Natural killer cell treated with Interleukin-12 subunit alpha and Interleukin-12 subunit beta and Interleukin-15 and Interleukin-18, amount 100 ng/mL, for 72 hours (primary cell): ENCODE results near the gene MAN2A1. TPM values are rescaled to one million over a fixed set of nuclear protein-coding genes. Genes with fewer than 3 reads are reported as not detected.

Experiments
- ATAC-seq, 2 donors: fragments of 150-1000 bp; cut with Tn5 transposase in 1 of 2; sonication (Bioruptor Pico), chemical (Tn5 transposase) in 1 of 2; 2 replicates each; pipeline ENCODE4 v1.10.0; 2021
- DNase-seq: peaks from one replicate; pipeline ENCODE4 v3.0.0; 2022; ENCODE audit warnings: low spot score
- H3K27ac Mint-ChIP-seq, 2 donors: 1 replicate in 1 of 2; 2 replicates in 1 of 2; pipeline ENCODE4 v1.8.0; 2022; ENCODE audit warnings: mixed read lengths in 2 of 2, mild to moderate bottlenecking in 1 of 2, moderate library complexity in 1 of 2
- H3K27me3 Mint-ChIP-seq, 2 donors: 1 replicate in 1 of 2; 2 replicates in 1 of 2; pipeline ENCODE4 v1.8.0; 2022; ENCODE audit warnings: mixed read lengths in 2 of 2
- H3K36me3 Mint-ChIP-seq: one replicate; pipeline ENCODE4 v1.8.0; 2022; ENCODE audit warnings: mixed read lengths
- H3K4me1 Mint-ChIP-seq, 2 donors: 1 replicate in 1 of 2; 2 replicates in 1 of 2; pipeline ENCODE4 v1.8.0; 2022; ENCODE audit warnings: low read depth in 2 of 2, mixed read lengths in 2 of 2, mild to moderate bottlenecking in 1 of 2
- H3K4me3 Mint-ChIP-seq: one replicate; pipeline ENCODE4 v1.8.0; 2022; ENCODE audit warnings: mixed read lengths
- H3K9me3 Mint-ChIP-seq: 2 replicates; pipeline ENCODE4 v1.8.0; 2022; ENCODE audit warnings: mixed read lengths
- total RNA-seq, 2 donors: library from RNA; stranded (reverse); gene quantifications; one replicate each; pipeline ENCODE4 v1.2.3, GENCODE V29; 2022

MAN2A1 gene
- total RNA-seq, 2 donors from 2014 or later = 37.9 to 38.7 TPM

GRCh38 chr5:109898269-109899162 is 208.8 kb downstream of the MAN2A1 start:
- no peak overlapping the region for H3K27ac Mint-ChIP-seq
- H3K36me3 Mint-ChIP-seq = no peaks in the 10 kb centered on the region
- peaks cover 8 to 17% of the 10 kb centered on the region in 2 donors for H3K27me3 Mint-ChIP-seq
- no peak overlapping the region for H3K4me3 Mint-ChIP-seq
- ATAC-seq (no peak), DNase-seq (no peak)
- peaks cover 4% of the 10 kb centered on the region for H3K9me3 Mint-ChIP-seq
- no peaks in the 10 kb centered on the region for H3K4me1 Mint-ChIP-seq

GRCh38 chr5:109899163-109899535 is 209.4 kb downstream of the MAN2A1 start:
- ATAC-seq (no peak), DNase-seq (no peak)
- Mint-ChIP-seq H3K4me3 (no peak overlapping the region), H3K4me1 (no peaks in the 10 kb centered on the region), H3K27ac (no peak overlapping the region), H3K27me3 (peaks cover 8 to 17% of the 10 kb centered on the region in 2 donors), H3K36me3 (no peaks in the 10 kb centered on the region), H3K9me3 (peaks cover 4% of the 10 kb centered on the region)

GRCh38 chr5:109900461-109900860 is 210.7 kb downstream of the MAN2A1 start:
- peaks cover 8 to 14% of the 10 kb centered on the region in 2 donors for H3K27me3 Mint-ChIP-seq
- DNase-seq = no peak
- no peaks in the 10 kb centered on the region for H3K4me1 Mint-ChIP-seq
- no peaks in the 10 kb centered on the region for H3K36me3 Mint-ChIP-seq
- H3K27ac Mint-ChIP-seq = no peak overlapping the region
- no peak overlapping the region for H3K4me3 Mint-ChIP-seq
- no peak for ATAC-seq
- peaks cover 4% of the 10 kb centered on the region for H3K9me3 Mint-ChIP-seq

GRCh38 chr5:109900911-109901627 is 211.3 kb downstream of the MAN2A1 start:
- no peak for ATAC-seq
- Mint-ChIP-seq H3K9me3 (no peaks in the 10 kb centered on the region), H3K4me3 (no peak overlapping the region), H3K27me3 (peaks cover 2 to 8% of the 10 kb centered on the region in 2 donors), H3K4me1 (no peaks in the 10 kb centered on the region), H3K36me3 (no peaks in the 10 kb centered on the region), H3K27ac (no peak overlapping the region)
- DNase-seq = no peak

GRCh38 chr5:109901628-109901981 is 211.9 kb downstream of the MAN2A1 start:
- Mint-ChIP-seq H3K4me3 (no peak overlapping the region), H3K27ac (no peak overlapping the region), H3K4me1 (no peaks in the 10 kb centered on the region), H3K27me3 (peaks cover 3 to 10% of the 10 kb centered on the region in 2 donors), H3K9me3 (no peaks in the 10 kb centered on the region), H3K36me3 (no peaks in the 10 kb centered on the region)
- no peak for ATAC-seq
- no peak for DNase-seq

DNA sequence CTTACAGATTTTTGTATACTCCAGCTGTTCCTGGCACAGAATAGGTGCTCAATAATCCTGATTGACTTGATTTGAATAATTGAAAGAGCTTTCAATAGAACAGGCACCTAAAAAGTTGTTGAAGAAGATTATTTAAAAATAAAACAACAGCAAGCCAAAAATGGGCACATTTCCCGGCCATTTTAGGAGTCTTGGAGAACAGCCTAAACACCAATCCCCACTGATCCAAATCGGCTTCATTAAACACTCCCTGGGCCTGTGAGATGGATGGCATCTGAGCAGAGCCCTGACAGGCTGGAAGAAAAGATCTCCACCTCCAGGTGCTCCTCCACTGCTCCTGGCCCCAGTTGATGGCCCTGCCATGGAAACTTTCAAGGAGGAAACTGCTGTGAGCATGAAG is 213.3 kb downstream of the MAN2A1 start:
- no peak overlapping the region for H3K27ac Mint-ChIP-seq
- ATAC-seq (no peak), DNase-seq (no peak)
- H3K4me1 Mint-ChIP-seq = no peaks in the 10 kb centered on the region
- no peaks in the 10 kb centered on the region for H3K36me3 Mint-ChIP-seq
- H3K9me3 Mint-ChIP-seq = peaks cover 6% of the 10 kb centered on the region
- peaks cover 11 to 19% of the 10 kb centered on the region in 2 donors for H3K27me3 Mint-ChIP-seq
- H3K4me3 Mint-ChIP-seq = no peak overlapping the region

GRCh38 chr5:109905906-109906305 is 216.2 kb downstream of the MAN2A1 start:
- no peak overlapping the region for H3K4me3 Mint-ChIP-seq
- no peaks in the 10 kb centered on the region for H3K4me1 Mint-ChIP-seq
- no peak for DNase-seq
- H3K36me3 Mint-ChIP-seq = no peaks in the 10 kb centered on the region
- H3K27ac Mint-ChIP-seq = no peak overlapping the region
- peaks cover 9 to 19% of the 10 kb centered on the region in 2 donors for H3K27me3 Mint-ChIP-seq
- no peak for ATAC-seq
- peaks cover 6% of the 10 kb centered on the region for H3K9me3 Mint-ChIP-seq

DNA sequence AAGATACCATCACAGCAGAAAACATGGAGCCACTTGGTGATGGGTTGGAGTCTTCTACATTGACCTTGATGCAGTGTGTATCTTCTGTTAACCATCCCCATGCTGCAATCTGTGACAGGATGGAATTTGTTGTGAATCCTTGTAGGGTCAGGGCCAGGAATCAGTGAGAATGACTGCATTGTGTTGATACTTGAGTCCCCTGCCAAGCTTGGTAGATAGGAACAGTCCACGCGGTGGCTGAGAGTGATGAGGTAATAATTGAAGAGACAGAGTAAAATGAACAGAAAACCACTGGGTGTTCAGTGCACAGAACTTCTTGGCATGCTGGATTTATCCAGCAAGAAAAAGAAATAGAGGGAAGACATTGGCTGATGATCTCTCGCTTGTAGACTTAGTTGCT is 217.5 kb downstream of the MAN2A1 start:
- Mint-ChIP-seq H3K27me3 (peaks cover 9 to 16% of the 10 kb centered on the region in 2 donors), H3K36me3 (no peaks in the 10 kb centered on the region), H3K9me3 (peaks cover 6% of the 10 kb centered on the region), H3K27ac (no peak overlapping the region), H3K4me3 (no peak overlapping the region), H3K4me1 (no peaks in the 10 kb centered on the region)
- ATAC-seq = no peak
- DNase-seq = no peak

DNA sequence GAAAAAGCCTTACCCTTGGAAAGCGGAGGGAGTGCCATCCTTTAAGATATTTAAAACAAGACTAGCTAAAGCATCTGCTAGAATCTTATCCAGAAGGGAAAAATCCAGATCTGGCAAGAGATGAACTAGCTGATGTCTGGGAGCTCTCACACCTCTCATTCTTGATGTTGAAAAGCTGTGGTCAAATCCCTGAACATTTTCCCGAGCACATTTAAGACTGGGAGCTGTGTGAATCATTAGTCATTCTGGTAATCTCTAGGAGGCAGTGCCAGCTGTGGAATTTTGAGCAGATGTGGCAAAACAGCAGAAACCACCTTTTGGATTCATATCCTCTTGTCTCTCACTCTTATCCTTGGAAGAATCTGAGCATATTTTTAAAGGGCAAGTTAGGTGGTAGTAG is 218.0 kb downstream of the MAN2A1 start:
- Mint-ChIP-seq H3K27me3 (peaks cover 9 to 11% of the 10 kb centered on the region in 2 donors), H3K9me3 (peaks cover 6% of the 10 kb centered on the region), H3K4me3 (no peak overlapping the region), H3K4me1 (no peaks in the 10 kb centered on the region), H3K27ac (no peak overlapping the region), H3K36me3 (no peaks in the 10 kb centered on the region)
- DNase-seq (no peak), ATAC-seq (no peak)

DNA sequence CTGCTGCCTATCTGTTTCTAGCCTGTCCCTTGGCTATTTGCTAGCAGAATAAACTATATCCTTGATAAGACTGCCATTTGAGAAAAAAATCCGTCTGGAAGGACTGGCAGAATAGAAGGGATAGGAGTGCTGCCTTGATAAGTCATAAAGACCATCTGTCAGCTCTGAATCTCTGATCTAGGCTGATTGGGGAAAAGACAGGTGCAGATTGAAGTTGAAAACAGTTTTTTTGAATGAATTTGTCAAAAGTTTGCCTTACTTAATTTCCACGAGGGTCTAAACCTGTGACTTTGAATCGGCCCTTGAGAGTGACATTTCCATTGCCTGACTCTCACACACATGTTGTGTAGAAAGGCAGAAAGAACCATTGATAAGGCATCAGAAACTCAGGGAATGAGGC is 218.6 kb downstream of the MAN2A1 start:
- no peaks in the 10 kb centered on the region for H3K4me1 Mint-ChIP-seq
- DNase-seq (no peak), ATAC-seq (no peak)
- no peak overlapping the region for H3K27ac Mint-ChIP-seq
- H3K36me3 Mint-ChIP-seq = no peaks in the 10 kb centered on the region
- peaks cover 9 to 11% of the 10 kb centered on the region in 2 donors for H3K27me3 Mint-ChIP-seq
- H3K4me3 Mint-ChIP-seq = no peak overlapping the region
- H3K9me3 Mint-ChIP-seq = peaks cover 6% of the 10 kb centered on the region

GRCh38 chr5:109910874-109911273 is 221.1 kb downstream of the MAN2A1 start:
- Mint-ChIP-seq H3K27ac (no peak overlapping the region), H3K9me3 (peaks cover 6% of the 10 kb centered on the region), H3K4me1 (no peaks in the 10 kb centered on the region), H3K36me3 (no peaks in the 10 kb centered on the region), H3K27me3 (peaks cover 9 to 11% of the 10 kb centered on the region in 2 donors), H3K4me3 (no peak overlapping the region)
- DNase-seq = no peak
- ATAC-seq = no peak

- ATAC-seq (no peak), DNase-seq (no peak)
- Mint-ChIP-seq H3K36me3 (no peaks in the 10 kb centered on the region), H3K27me3 (peaks cover 7 to 8% of the 10 kb centered on the region in 2 donors), H3K27ac (no peak overlapping the region), H3K4me3 (no peak overlapping the region), H3K9me3 (peaks cover 5% of the 10 kb centered on the region), H3K4me1 (no peaks in the 10 kb centered on the region)
Observed at GRCh38 chr5:109911731-109912130, 222.0 kb downstream of the MAN2A1 start.

GRCh38 chr5:109914906-109915305 is 225.2 kb downstream of the MAN2A1 start:
- H3K4me3 Mint-ChIP-seq = no peak overlapping the region
- H3K27ac Mint-ChIP-seq = no peak overlapping the region
- DNase-seq (no peak), ATAC-seq (no peak)
- no peaks in the 10 kb centered on the region for H3K36me3 Mint-ChIP-seq
- H3K9me3 Mint-ChIP-seq = peaks cover 3% of the 10 kb centered on the region
- peaks cover 0 to 3% of the 10 kb centered on the region in 2 donors for H3K27me3 Mint-ChIP-seq
- H3K4me1 Mint-ChIP-seq = no peaks in the 10 kb centered on the region

GRCh38 chr5:109916481-109917153 is 226.9 kb downstream of the MAN2A1 start:
- no peak overlapping the region for H3K27ac Mint-ChIP-seq
- peaks cover 0 to 5% of the 10 kb centered on the region in 2 donors for H3K27me3 Mint-ChIP-seq
- DNase-seq = no peak

More at GRCh38 chr5:109916481-109917153, 226.9 kb downstream of the MAN2A1 start:
- H3K36me3 Mint-ChIP-seq = no peaks in the 10 kb centered on the region
- no peak overlapping the region for H3K4me3 Mint-ChIP-seq
- H3K9me3 Mint-ChIP-seq = peaks cover 3% of the 10 kb centered on the region
- ATAC-seq = no peak
- peaks cover 0 to 2% of the 10 kb centered on the region in 2 donors for H3K4me1 Mint-ChIP-seq
